Measurements from ENCODE around the gene GRIP2.

The GRIP2 gene

DNA sequence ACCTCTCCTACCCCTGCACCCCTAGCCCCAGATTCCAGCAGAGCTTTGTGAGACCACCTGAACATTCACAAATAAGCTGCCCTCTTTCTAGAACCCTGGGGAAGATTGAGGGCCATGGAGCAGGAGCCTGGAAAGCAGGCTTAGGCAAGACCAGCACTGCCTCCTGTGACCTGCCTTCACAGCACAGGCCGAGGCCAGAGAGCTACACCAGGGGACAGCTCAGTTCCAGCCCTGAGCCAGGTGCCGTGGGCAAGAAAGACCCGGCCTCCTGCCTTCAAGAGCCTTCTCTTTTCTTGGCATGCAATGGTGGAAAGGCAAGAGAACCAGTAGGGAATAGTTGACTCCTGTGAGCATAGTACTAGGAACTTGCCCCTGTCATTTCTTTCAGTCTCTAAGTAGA, 89.6 kb downstream of the GRIP2 start:
- DNase-seq: no peak

DNA sequence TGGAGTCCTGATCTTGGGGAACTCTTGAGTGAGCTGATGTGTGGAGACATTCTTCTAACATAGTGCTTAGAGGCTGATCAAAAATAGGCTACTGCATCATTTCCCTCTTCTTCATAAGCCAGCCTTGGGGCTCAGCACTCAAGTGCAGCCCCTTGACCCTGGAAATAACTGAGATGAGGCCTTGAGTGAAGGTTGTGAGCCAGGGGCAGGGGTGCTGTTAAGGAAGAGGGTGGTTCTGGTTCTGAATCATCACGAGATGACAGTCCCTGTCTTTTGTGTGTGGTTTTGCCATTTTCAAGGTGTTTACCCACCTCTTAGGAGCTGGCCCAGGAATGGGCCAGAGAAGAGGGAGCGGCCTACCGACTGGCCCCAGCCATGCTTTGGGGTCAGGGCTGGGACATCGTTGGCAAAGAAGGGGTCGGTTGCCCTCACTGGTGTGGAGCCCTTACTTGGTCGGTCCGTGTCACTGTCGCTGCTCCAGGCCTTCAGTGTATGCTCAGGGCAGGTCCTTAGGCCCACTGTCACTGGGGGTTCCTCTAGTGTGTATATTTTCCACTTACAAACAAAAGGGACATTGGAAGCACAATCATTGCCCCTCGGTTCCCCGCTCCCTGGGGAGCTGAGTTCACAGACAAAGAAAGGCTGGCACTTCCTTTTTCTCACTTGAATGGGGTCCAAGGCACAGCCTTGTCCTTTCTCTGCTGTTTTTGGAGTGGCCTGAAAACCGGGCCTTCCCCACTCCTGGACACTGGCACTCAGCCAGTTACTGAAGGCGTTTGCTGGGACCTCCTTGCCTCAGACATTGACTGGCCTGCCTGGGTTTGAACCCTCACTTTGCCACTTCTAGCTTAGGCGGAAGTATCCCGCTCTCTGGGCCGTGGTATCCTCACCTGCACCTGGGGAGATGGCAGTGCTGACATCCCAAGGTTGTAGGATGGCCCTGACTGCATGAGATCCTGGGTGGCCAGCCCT, 91.1 kb downstream of the GRIP2 start:
- DNase-seq: no peak

DNA sequence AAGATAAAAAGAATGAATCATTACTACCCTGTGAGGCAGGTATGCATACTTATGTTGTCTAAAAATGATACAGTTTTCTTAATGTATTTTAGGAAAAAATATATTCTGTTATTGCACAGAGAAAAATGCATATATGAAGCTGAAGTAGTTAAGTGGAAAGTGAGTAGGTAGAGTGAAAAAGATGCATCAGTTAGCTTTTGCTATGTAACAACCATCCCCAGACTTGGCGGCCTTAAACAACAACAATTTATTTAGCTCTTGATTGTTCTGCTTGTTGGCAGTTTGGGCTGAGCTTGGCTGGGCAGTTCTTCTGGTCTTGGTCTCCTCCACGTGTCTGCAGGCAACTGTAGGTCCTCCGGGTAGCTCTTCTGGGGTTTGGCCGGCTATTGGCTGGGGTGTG, 92.1 kb downstream of the GRIP2 start:
- no peak for DNase-seq

DNA sequence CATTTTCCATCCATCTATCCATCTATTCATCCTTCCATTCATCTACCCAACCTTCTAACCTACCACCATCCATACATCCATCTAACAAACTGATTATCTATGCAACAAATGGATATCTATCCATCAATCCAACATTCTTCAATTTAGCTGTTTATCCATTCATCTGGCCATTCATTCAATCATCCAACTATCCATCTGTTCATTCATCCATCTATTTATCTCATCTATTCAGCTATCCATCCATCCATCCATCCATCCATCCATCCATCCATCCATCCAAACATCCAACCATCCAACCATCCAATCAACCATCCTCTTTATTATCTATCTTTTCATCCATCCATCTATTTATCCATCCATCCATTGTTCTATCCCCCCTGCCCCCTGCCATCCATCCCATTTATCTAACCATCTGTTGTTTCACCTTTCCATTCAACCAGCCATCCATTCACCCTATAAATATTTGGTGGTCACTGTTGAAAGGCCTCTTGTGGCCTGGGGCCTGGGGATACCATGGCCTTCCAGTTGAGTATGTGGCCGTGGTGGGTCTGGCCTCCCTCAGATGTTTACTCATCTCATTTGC, 93.1 kb downstream of the GRIP2 start:
- DNase-seq: no peak

DNA sequence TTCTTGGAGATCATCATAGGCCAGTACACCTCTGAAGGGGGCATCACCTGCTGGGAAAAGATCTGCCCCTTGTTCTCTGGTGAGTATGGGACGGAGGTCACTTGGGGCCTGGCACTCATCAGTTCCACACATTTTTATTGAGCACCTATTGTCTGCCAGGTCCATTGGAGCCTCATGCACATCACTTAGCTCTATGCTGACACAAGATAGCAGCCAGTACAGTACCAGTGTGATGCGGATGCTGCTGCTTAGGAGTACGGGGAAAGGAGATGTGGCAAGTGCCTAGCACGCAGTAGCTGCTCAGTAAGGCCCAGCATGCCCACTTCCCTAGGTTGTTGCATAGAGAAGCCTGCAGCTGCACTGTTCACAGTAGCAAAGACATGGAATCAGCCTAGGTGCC, 94.4 kb downstream of the GRIP2 start:
- no peak for DNase-seq

DNA sequence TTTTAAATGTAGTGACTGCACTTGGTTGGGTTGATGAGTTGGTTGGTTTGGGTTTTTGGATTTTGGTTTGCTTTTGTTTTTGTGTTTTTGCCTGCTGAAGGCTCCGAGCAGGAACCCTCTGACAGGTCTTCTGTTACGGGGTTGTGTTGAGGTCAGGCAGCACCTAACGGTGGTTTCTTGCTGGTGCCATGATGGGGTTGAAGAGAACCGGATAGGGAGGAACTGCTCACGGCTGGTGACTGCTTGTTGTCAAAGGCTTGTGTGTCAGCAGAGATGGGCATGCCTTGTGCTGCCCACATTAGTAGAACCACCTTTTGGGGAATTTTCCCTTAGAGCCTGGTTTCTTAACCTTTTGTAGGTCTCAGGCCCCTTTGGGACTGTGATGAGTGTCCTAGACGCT, 95.8 kb downstream of the GRIP2 start:
- no peak for DNase-seq

DNA sequence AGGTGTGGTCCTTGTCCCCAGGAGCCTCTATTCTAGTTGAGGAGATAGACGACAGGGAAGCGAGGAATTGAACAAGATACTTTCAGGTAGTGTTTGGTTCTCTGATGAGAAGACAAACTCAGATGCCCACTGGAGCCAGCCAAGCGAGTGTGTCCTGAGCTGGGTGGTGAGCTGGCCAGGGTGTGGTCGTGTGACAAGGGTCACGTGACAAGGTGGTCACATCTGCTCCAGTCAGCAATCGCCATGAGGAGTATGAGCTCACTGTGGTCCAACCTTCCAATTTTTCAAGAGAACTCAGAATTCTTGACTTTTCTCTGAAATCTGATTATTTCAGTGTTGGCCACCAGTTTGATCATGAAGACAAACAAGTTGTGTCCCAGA, 98.2 kb downstream of the GRIP2 start:
- no peak for DNase-seq

DNA sequence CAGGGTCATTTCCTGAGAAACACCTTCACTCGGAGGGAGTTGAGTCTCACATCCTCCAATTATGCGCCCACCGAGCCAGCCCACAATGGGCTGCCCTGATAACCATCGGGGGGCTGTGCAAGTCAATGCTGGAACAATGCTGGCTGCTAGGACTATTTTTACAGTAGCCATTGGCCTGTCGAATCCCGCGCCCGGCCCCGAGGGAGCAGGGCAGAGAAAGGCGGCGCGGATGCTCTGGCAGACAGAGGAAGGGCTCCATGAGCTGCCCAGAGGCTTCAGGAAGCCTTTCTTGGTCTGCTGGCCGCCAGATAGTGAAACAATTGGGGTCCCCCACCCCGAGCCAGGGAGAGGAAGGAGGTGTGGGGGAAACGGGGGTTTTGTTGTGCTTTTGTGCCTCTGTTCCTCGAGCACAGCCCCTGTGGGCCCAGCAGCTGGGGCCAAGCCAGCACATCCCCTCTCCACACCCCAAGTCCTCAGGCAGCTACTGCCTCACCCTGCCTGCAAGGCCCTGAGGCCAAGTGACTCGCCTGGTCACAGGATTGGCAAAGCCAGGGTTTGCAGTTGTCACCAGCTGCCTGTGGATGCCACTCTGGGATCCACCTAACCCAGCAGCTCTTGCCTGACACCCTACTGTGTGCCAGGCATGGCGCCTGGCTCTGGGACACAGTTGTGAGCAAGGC, 98.8 kb downstream of the GRIP2 start:
- DNase-seq: no peak

DNA sequence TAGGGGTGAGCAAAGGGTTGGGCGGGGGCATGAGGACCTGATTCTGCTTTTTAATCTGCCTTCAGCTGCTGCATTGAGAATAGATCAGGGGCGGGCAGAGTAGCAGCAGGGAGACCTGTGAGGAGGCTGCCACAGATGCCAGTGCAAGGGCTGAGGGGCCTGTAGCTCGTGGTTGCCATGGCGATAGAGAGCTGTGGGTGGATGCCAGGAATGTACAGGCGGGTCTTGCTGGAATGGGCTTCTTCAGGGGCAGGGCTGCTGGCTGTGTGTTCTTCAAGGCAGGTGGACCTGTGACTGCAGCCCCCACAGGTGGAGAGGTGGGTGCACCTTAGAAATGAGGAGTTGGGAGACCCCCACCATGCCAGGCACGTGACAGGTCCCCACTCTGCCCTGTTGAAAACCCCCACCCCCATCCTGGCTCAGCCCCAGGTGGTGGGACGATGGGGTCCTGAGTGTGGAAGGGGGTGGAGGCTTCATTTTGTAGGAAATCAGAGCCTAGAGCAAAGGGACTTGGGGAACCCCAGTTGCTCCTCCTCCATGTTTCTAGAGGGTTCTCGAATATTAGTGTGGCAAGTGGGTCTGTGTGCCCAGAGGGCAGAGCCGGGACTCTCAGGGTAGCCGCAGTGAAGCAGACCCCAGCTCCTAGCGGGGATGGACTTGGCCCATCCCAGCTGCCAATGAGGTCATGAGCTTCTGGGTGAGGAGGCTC, 99.5 kb downstream of the GRIP2 start:
- no peak for DNase-seq

DNA sequence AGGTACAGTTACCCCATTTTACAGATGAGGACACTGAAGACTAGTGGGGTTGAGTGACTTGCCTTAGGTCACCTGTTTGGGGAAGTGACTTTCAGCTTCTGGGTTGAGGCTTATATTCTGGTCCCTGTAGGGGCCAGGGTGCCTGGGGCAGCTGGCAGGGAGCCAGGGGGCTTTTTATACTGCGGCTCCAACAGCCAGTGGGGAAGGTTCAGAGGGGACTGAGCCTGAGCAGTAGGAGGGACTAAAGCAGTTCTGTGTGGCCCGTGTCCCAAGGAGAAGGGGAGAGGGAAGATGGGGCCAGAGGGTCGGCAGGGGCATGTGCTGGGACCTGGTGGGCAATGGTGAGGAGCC, 100.0 kb downstream of the GRIP2 start:
- DNase-seq: no peak

DNA sequence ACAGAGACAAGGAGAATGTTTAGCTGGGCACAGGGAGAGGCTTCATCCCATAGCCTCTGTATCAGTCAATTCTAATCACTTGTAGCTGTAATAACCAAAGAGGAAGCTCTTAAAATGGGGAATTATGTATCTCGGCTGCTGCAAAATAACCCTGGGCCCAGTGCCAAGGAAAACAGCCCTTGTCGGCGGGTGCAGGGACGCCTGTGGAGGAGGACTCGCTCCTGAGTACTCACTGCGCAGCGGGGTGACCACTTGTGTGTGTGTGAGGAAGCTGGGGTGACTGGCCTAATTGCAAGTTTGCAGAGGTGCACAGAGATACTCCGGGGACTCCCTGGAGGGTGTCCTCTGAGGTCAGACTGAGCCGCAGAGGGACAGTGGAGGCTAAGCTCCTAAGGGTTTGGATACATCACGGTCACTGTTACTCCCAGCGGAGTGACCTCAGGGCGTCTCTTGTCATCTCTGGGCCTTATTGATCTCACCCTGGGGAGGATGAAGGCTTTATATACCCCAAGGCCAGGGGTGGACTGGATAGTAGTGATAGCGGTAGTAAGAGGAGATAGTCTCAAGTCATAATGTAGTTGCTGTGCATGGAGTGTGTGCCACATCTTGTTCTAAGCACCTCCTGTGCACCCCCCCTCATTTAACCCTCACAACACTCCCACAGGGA, 100.5 kb downstream of the GRIP2 start:
- no peak for DNase-seq

All from stimulated activated CD4-positive, alpha-beta T cell treated with anti-CD3 and anti-CD28 coated beads, Interleukin-12 subunit alpha, Interleukin-12 subunit beta, amount 100 ng/mL, for 4 hours (primary cell).